K562 (cell line): ENCODE measurements around the gene PBOV1. TPM values are rescaled to one million over a fixed set of nuclear protein-coding genes. Genes with fewer than 3 reads are reported as not detected.
A peak's percentile ranks its signal among the peaks of the same experiment; 100 is the strongest.

Experiments used
- ATAC-seq: fragments of 200-7000 bp; cut with Tn5 transposase; 3 replicates; pipeline ENCODE4 v1.9.1; 2020; ENCODE audit warnings: moderate library complexity
- BruUV-seq: library from RNA; stranded (reverse); fragments of 400-500 nt; replicated peaks from 2 replicates; lab custom pipeline; 2021; lab: Mats Ljungman, UMichigan
- CTCF ChIA-PET: fragments of 300-600 bp; formaldehyde crosslinking; extraction: SDS; loops from one replicate; lab custom pipeline; 2021; ENCODE audit warnings: low intra/inter-chr PET ratio; lab: Yijun Ruan, JAX
- POLR2A ChIA-PET: fragments of 300-600, 350-650 bp; sonication (Branson Sonifier 250); formaldehyde crosslinking; extraction: SDS; loops from one replicate; lab custom pipeline; 2021; ENCODE audit warnings: antibody characterized with exemption, inconsistent platforms; lab: Yijun Ruan, JAX
- DNase-seq, 4 experiments: peaks; one replicate each; pipeline versions ENCODE4 v3.0.0 to v3.0.0-alpha.2; 2011 to 2018; ENCODE audit warnings: low spot score in 3 of 4, mixed read lengths in 3 of 4; ENCODE audit errors: extremely low read depth in 1 of 4
- FAIRE-seq: peaks from 2 replicates; lab custom pipeline; 2011; peaks lifted over from hg19 to GRCh38; lab: Jason Lieb, UNC
- H2AFZ ChIP-seq: 2 replicates; pipeline ENCODE4 v1.6.0; 2011; ENCODE audit warnings: low read depth, low read length, control low read depth, inconsistent platforms
- H3K27ac ChIP-seq: fragments of 200-600 bp; 3 replicates; pipeline ENCODE4 v1.8.0; 2011; ENCODE audit warnings: low read depth, mild to moderate bottlenecking, control low read depth, inconsistent platforms, low read length, moderate library complexity, mixed read lengths; ENCODE audit errors: extremely low read depth
- H3K27me3 ChIP-seq, 2 experiments: fragments of 300-600 bp in 1 of 2; 2 replicates in 1 of 2; 3 replicates in 1 of 2; pipeline versions ENCODE4 v1.6.0 to v1.8.0; 2011; ENCODE audit warnings: inconsistent platforms in 2 of 2, low read length in 2 of 2, mild to moderate bottlenecking in 1 of 2, mixed read lengths in 1 of 2, moderate library complexity in 1 of 2; ENCODE audit not compliant: control insufficient read depth in 2 of 2, insufficient read depth in 2 of 2
- H3K36me3 ChIP-seq: fragments of 300-600 bp; 3 replicates; pipeline ENCODE4 v1.8.0; 2011; ENCODE audit warnings: mild to moderate bottlenecking, low read length, inconsistent platforms; ENCODE audit not compliant: control insufficient read depth, insufficient read depth
- H3K4me1 ChIP-seq, 2 experiments: fragments of 200-600 bp in 1 of 2; replicated peaks in 1 of 2; 2 replicates in 1 of 2; 3 replicates in 1 of 2; pipeline versions ENCODE4 v1.5.1 to v1.8.0; 2011; ENCODE audit warnings: inconsistent platforms in 2 of 2, low read length in 2 of 2, mild to moderate bottlenecking in 1 of 2, mixed read lengths in 1 of 2, moderate library complexity in 1 of 2; ENCODE audit not compliant: control insufficient read depth in 2 of 2, insufficient read depth in 2 of 2
- H3K4me2 ChIP-seq: 2 replicates; pipeline ENCODE4 v1.6.1; 2011; ENCODE audit warnings: low read length, control low read depth, inconsistent platforms, mixed read lengths; ENCODE audit not compliant: insufficient read depth
- H3K4me3 ChIP-seq: fragments of 200-600 bp; sonication (generic), shearing (Covaris generic); 2 replicates; pipeline ENCODE4 v1.5.1; 2016; ENCODE audit warnings: control low read depth, inconsistent platforms
- H3K79me2 ChIP-seq: fragments of 200-600 bp; 3 replicates; pipeline ENCODE4 v1.8.0; 2011; ENCODE audit warnings: low read length, inconsistent platforms; ENCODE audit not compliant: control insufficient read depth, insufficient read depth
- H3K9ac ChIP-seq, 2 experiments: 2 replicates each; pipeline versions ENCODE4 v1.6.0 to v1.6.1; 2011; ENCODE audit warnings: low read depth in 2 of 2, low read length in 2 of 2, control low read depth in 1 of 2, inconsistent platforms in 1 of 2, mild to moderate bottlenecking in 1 of 2, mixed read lengths in 1 of 2; ENCODE audit not compliant: insufficient read depth in 1 of 2
- H3K9me1 ChIP-seq: one replicate; pipeline ENCODE4 v1.6.0; 2011; ENCODE audit warnings: inconsistent platforms, mild to moderate bottlenecking, low read length, moderate library complexity; ENCODE audit not compliant: control insufficient read depth, insufficient read depth
- H3K9me3 ChIP-seq: replicated peaks from 2 replicates; pipeline ENCODE4 v1.5.1; 2011; ENCODE audit warnings: low read depth, low read length, inconsistent platforms; ENCODE audit not compliant: control insufficient read depth, insufficient read depth
- H4K20me1 ChIP-seq: replicated peaks from 2 replicates; pipeline ENCODE4 v1.6.1; 2011; ENCODE audit warnings: low read length, inconsistent platforms, mixed read lengths; ENCODE audit not compliant: control insufficient read depth, insufficient read depth
- ILK ChIP-seq: fragments of 450-650 bp; IDR thresholded peaks from 2 replicates; pipeline ENCODE4 v1.6.1; 2016; ENCODE audit warnings: missing genetic modification characterization, low read depth, mild to moderate bottlenecking, missing compliant biosample characterization, moderate library complexity, borderline replicate concordance
- KLF13 ChIP-seq: fragments of 450-650 bp; IDR thresholded peaks from 2 replicates; pipeline ENCODE4 v1.6.1; 2016; ENCODE audit warnings: missing genetic modification characterization, low read depth, mild to moderate bottlenecking, missing compliant biosample characterization, moderate library complexity, borderline replicate concordance
- WGBS: fragments of 100-300 bp; shearing (Covaris generic); methylation state at CpG from one replicate; pipeline ENCODE4 v1.1.6; 2016; ENCODE audit warnings: low coverage, mixed read lengths; ENCODE audit not compliant: insufficient coverage; ENCODE audit errors: missing lambda C conversion rate; 5-methylcytosine and 5-hydroxymethylcytosine counted together
- in situ Hi-C: fragments of 300-500 bp; cut with MboI; formaldehyde crosslinking; loops from 4 replicates; pipeline ENCODE4 v1.15.0; 2018; ENCODE audit warnings: inconsistent platforms, mixed read lengths
- intact Hi-C: fragments of 100-400 bp; cut with micrococcal nuclease; formaldehyde crosslinking; loops from 2 replicates; pipeline ENCODE4 v1.14.2; 2022
- polyA plus RNA-seq, 8 experiments: library from polyadenylated mRNA; depleted of rRNA in 4 of 8; stranded (reverse) in 5 of 8; unstranded in 3 of 8; fragments of >200 nt; fragmentation: Nextera tagmentation in 2 of 8; fragmentation: Illumina TruSeq in 1 of 8; extraction: Ambion mirVana in 2 of 8; extraction: Trizol in 1 of 8; gene quantifications; 2 replicates each; pipeline versions ENCODE4 v1.2.1 to v1.2.3, GENCODE V29; 2011 to 2014; ENCODE audit warnings: inconsistent platforms in 1 of 8, missing spikeins in 1 of 8
- total RNA-seq, 7 experiments: library from RNA; depleted of rRNA in 6 of 7; stranded (reverse); fragments of >200 nt in 6 of 7; fragmentation: Illumina TruSeq in 2 of 7; extraction: Trizol in 2 of 7; gene quantifications; 2 replicates each; pipeline versions ENCODE4 v1.2.1 to v1.2.3, GENCODE V29; 2011 to 2021; ENCODE audit warnings: low replicate concordance in 1 of 7
- TF ChIP-seq, protein P1 (sequence below), 2 experiments: fragments of 450-650 bp in 1 of 2; sonication (generic) in 1 of 2; formaldehyde crosslinking in 1 of 2; IDR thresholded peaks; 2 replicates each; pipeline versions ENCODE4 v1.7.1 to v1.9.0; 2016 to 2022; ENCODE audit warnings: inconsistent platforms in 1 of 2, mild to moderate bottlenecking in 1 of 2, missing genetic modification reagents in 1 of 2

PBOV1 gene
- total and polyA plus RNA-seq, 9 of the 15 experiments (the other 6 are each of a cell fraction or from before 2014, with no cell fraction given) = not detected

DNA sequence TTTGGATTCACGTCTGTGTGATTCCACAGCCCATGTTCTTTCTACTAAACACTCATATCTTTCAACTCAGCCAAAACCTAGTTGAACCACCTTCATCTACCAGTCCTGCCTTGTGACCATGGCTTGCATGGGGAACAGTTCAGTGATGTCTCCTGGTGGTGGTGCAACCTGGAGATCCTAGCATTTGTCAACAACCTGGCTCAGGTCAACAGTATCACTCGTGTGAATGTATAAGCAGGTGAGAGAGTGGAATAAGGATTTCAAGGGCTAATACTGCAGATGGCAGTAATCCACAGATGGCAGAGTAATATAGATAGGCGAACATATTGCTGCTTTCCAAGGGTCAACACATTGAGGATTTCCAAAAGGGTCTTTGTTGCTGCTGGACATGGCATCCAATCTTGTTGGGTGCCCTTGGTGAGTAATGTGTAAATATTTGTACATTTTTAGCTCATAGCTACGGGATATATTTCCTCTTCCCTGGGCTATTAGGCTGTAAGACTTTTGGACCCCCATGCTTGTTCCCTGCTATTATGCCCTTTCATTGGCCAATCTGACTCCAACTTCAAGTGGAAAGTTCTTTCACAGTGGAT lies 13.4 kb downstream of the PBOV1 start:
- CTCF ChIA-PET = no interaction called here

DNA sequence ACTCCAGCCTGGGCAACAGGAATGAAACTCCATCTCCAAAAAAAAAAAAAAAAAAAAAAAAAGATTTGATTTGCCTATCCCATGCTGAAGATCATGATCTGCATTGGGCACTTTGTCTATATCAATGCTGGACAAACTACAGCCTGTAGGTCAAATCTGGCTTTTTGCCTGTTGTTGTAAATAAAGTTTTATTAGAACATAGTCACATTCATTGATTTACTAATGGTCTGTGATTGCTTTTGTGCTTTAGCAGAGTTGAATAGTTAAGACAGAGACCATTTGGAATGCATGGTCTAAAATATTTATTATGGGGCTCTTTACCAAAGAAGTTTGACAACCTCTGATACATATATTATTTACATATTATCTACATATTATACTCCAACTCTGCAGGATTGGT lies 14.0 kb downstream of the PBOV1 start:
- no peaks in the 10 kb centered on the region for H4K20me1 ChIP-seq
- CTCF ChIA-PET = no interaction called here
- in situ Hi-C loops = no loop called here

More for the DNA sequence above, 13.4 kb downstream of the PBOV1 start:
- POLR2A ChIA-PET = no interaction called here
- no peak overlapping the region for H3K9ac ChIP-seq
- intact Hi-C loops = no loop called here
- H3K27ac ChIP-seq = no peak overlapping the region
- no peaks in the 10 kb centered on the region for H4K20me1 ChIP-seq
- no TSS peak for BruUV-seq
- H3K4me1 ChIP-seq = no peaks in the 10 kb centered on the region
- ATAC-seq (no peak), FAIRE-seq (no peak), DNase-seq (no peak)
- H2AFZ ChIP-seq = no peak overlapping the region
- in situ Hi-C loops = no loop called here
- TF ChIP-seq KLF13 (tag) = no peak
- H3K9me3 ChIP-seq = no peaks in the 10 kb centered on the region; the same call in 1 of the 2 replicates
- peaks cover 0 to 3% of the 10 kb centered on the region in 2 experiments; a peak in 1 of 5 replicates for H3K27me3 ChIP-seq
- no peaks in the 10 kb centered on the region for H3K36me3 ChIP-seq
- H3K79me2 ChIP-seq = no peaks in the 10 kb centered on the region
- WGBS = 0% methylated on average over 4 of the region's 4 CpGs
- H3K4me3 ChIP-seq = no peak overlapping the region
- H3K4me2 ChIP-seq = no peak overlapping the region
- no peaks in the 10 kb centered on the region for H3K9me1 ChIP-seq

More for the DNA sequence above, 14.0 kb downstream of the PBOV1 start:
- TF ChIP-seq ILK = no peak
- TF ChIP-seq, protein P1, sequence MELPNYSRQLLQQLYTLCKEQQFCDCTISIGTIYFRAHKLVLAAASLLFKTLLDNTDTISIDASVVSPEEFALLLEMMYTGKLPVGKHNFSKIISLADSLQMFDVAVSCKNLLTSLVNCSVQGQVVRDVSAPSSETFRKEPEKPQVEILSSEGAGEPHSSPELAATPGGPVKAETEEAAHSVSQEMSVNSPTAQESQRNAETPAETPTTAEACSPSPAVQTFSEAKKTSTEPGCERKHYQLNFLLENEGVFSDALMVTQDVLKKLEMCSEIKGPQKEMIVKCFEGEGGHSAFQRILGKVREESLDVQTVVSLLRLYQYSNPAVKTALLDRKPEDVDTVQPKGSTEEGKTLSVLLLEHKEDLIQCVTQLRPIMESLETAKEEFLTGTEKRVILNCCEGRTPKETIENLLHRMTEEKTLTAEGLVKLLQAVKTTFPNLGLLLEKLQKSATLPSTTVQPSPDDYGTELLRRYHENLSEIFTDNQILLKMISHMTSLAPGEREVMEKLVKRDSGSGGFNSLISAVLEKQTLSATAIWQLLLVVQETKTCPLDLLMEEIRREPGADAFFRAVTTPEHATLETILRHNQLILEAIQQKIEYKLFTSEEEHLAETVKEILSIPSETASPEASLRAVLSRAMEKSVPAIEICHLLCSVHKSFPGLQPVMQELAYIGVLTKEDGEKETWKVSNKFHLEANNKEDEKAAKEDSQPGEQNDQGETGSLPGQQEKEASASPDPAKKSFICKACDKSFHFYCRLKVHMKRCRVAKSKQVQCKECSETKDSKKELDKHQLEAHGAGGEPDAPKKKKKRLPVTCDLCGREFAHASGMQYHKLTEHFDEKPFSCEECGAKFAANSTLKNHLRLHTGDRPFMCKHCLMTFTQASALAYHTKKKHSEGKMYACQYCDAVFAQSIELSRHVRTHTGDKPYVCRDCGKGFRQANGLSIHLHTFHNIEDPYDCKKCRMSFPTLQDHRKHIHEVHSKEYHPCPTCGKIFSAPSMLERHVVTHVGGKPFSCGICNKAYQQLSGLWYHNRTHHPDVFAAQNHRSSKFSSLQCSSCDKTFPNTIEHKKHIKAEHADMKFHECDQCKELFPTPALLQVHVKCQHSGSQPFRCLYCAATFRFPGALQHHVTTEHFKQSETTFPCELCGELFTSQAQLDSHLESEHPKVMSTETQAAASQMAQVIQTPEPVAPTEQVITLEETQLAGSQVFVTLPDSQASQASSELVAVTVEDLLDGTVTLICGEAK (IDR thresholded peaks at IDR 0.05) = peak; percentile 84
- TF ChIP-seq, protein P1 (CRISPR knock-in tag; IDR thresholded peaks at IDR 0.05) = no peak
- H3K27ac ChIP-seq = no peak overlapping the region
- H3K36me3 ChIP-seq = no peaks in the 10 kb centered on the region
- H3K4me2 ChIP-seq = no peak overlapping the region
- POLR2A ChIA-PET = no interaction called here
- BruUV-seq = no TSS peak
- no peak overlapping the region for H3K4me3 ChIP-seq
- no peaks in the 10 kb centered on the region; the same call in 1 of the 2 replicates for H3K9me3 ChIP-seq
- no peaks in the 10 kb centered on the region for H3K4me1 ChIP-seq
- intact Hi-C loops = no loop called here
- no peak overlapping the region for H2AFZ ChIP-seq
- H3K9me1 ChIP-seq = no peaks in the 10 kb centered on the region
- ATAC-seq = no peak
- no peak overlapping the region for H3K9ac ChIP-seq
- H3K79me2 ChIP-seq = no peaks in the 10 kb centered on the region
- H3K27me3 ChIP-seq = no peaks in the 10 kb centered on the region
- no peak for FAIRE-seq
- DNase-seq = no peak
